Progenitor cell of endocrine pancreas (in vitro differentiated cells): Measurements from ENCODE around the gene PTPN21. TPM values are rescaled to one million over a fixed set of nuclear protein-coding genes. Genes with fewer than 3 reads are reported as not detected.

Experiments
- DNase-seq: peaks from one replicate; pipeline ENCODE4 v3.0.0; 2021; ENCODE audit warnings: low spot score; ENCODE audit not compliant: unreplicated experiment
- H3K27ac Mint-ChIP-seq: 2 replicates; pipeline ENCODE4 v1.8.0; 2021; ENCODE audit warnings: mild to moderate bottlenecking, moderate library complexity, mixed read lengths
- H3K27me3 Mint-ChIP-seq: 2 replicates; pipeline ENCODE4 v1.8.0; 2021; ENCODE audit warnings: mixed read lengths
- H3K36me3 Mint-ChIP-seq: 2 replicates; pipeline ENCODE4 v1.8.0; 2022; ENCODE audit warnings: mixed read lengths; ENCODE audit not compliant: insufficient read depth
- H3K4me1 Mint-ChIP-seq: 2 replicates; pipeline ENCODE4 v1.8.0; 2021; ENCODE audit warnings: low read depth, mixed read lengths
- H3K4me3 Mint-ChIP-seq: 2 replicates; pipeline ENCODE4 v1.8.0; 2021; ENCODE audit warnings: low read depth, mild to moderate bottlenecking, moderate library complexity, mixed read lengths
- H3K9me3 Mint-ChIP-seq: 2 replicates; pipeline ENCODE4 v1.8.0; 2021; ENCODE audit warnings: low read depth, mixed read lengths
- CTCF ChIP-seq: fragments of 200-600 bp; sonication (generic); IDR thresholded peaks from one replicate; pipeline ENCODE4 v1.5.0; 2021; ENCODE audit warnings: antibody characterized with exemption, mild to moderate bottlenecking; ENCODE audit not compliant: unreplicated experiment
- total RNA-seq: library from RNA; stranded (reverse); gene quantifications from 2 replicates; pipeline ENCODE4 v1.2.1, GENCODE V29; 2021

Gene PTPN21
- total RNA-seq, 1 donor from 2014 or later = 40.0 TPM

- Mint-ChIP-seq H3K4me1 (peaks cover 36% of the 10 kb centered on the region), H3K4me3 (no peak overlapping the region), H3K27ac (no peak overlapping the region), H3K27me3 (no peaks in the 10 kb centered on the region), H3K36me3 (peaks cover 25% of the 10 kb centered on the region), H3K9me3 (no peaks in the 10 kb centered on the region)
- no peak for TF ChIP-seq CTCF
- DNase-seq = no peak
Observed at GRCh38 chr14:88547386-88547780, 7.4 kb downstream of the PTPN21 start.

GRCh38 chr14:88546621-88547385 is 8.0 kb downstream of the PTPN21 start:
- Mint-ChIP-seq H3K27ac (peak overlapping the region; percentile 1), H3K36me3 (peaks cover 28% of the 10 kb centered on the region), H3K4me1 (peaks cover 32% of the 10 kb centered on the region), H3K27me3 (no peaks in the 10 kb centered on the region), H3K4me3 (no peak overlapping the region), H3K9me3 (no peaks in the 10 kb centered on the region)
- no peak for TF ChIP-seq CTCF
- no peak for DNase-seq

GRCh38 chr14:88545256-88545655 is 9.6 kb downstream of the PTPN21 start:
- Mint-ChIP-seq H3K4me3 (no peak overlapping the region), H3K4me1 (peaks cover 25% of the 10 kb centered on the region), H3K9me3 (no peaks in the 10 kb centered on the region), H3K27ac (no peak overlapping the region), H3K27me3 (no peaks in the 10 kb centered on the region), H3K36me3 (peaks cover 28% of the 10 kb centered on the region)
- DNase-seq = no peak
- TF ChIP-seq CTCF = no peak

- no peaks in the 10 kb centered on the region for H3K9me3 Mint-ChIP-seq
- peaks cover 18% of the 10 kb centered on the region for H3K4me1 Mint-ChIP-seq
- peak overlapping the region; percentile 54 for H3K27ac Mint-ChIP-seq
- no peak for TF ChIP-seq CTCF
- no peaks in the 10 kb centered on the region for H3K27me3 Mint-ChIP-seq
- H3K36me3 Mint-ChIP-seq = peaks cover 26% of the 10 kb centered on the region
- DNase-seq = no peak
- H3K4me3 Mint-ChIP-seq = no peak overlapping the region
Observed at GRCh38 chr14:88542857-88543795, 11.7 kb downstream of the PTPN21 start.

- Mint-ChIP-seq H3K4me3 (no peak overlapping the region), H3K9me3 (no peaks in the 10 kb centered on the region), H3K27me3 (no peaks in the 10 kb centered on the region), H3K36me3 (peaks cover 19% of the 10 kb centered on the region), H3K4me1 (peaks cover 9% of the 10 kb centered on the region), H3K27ac (no peak overlapping the region)
- no peak for DNase-seq
- TF ChIP-seq CTCF = no peak
Observed at GRCh38 chr14:88541324-88541723, 13.5 kb downstream of the PTPN21 start.
